Urinary bladder (tissue), 4 donors: ENCODE measurements around the gene DAPK2. TPM values are rescaled to one million over a fixed set of nuclear protein-coding genes. Genes with fewer than 3 reads are reported as not detected.

Experiments used
- DNase-seq: peaks from one replicate; pipeline ENCODE4 v3.0.0-alpha.2; 2015; ENCODE audit errors: extremely low spot score
- H3K27ac ChIP-seq: one replicate; pipeline ENCODE4 v1.5.1; 2013; ENCODE audit warnings: low read depth, mild to moderate bottlenecking, moderate library complexity
- H3K36me3 ChIP-seq: one replicate; pipeline ENCODE4 v1.6.1; 2013; ENCODE audit warnings: mild to moderate bottlenecking, moderate library complexity; ENCODE audit not compliant: insufficient read depth
- H3K4me1 ChIP-seq: one replicate; pipeline ENCODE4 v1.6.1; 2013; ENCODE audit warnings: mild to moderate bottlenecking, moderate library complexity; ENCODE audit not compliant: insufficient read depth
- H3K4me3 ChIP-seq: one replicate; pipeline ENCODE4 v1.5.1; 2013; ENCODE audit warnings: low read depth, low read length
- WGBS: extraction: QIAGEN DNeasy Blood & Tissue Kit; methylation state at CpG from one replicate; pipeline ENCODE4 v1.1.7; 2013; 5-methylcytosine and 5-hydroxymethylcytosine counted together
- polyA plus RNA-seq: library from polyadenylated mRNA; stranded (reverse); fragments of 200-250 nt; gene quantifications from one replicate; pipeline ENCODE4 v1.2.3, GENCODE V29; 2013
- total RNA-seq: library from RNA; depleted of rRNA; stranded (reverse); fragments of >200 nt; gene quantifications from one replicate; pipeline ENCODE4 v1.2.3, GENCODE V29; 2014
- donor health status: healthy with polysubstance abuse.
- donor health status: healthy.

The DAPK2 gene
- total and polyA plus RNA-seq, 2 donors = 1.3 to 6.0 TPM

- WGBS = 88% methylated on average over 4 of the region's 4 CpGs
- no peak for DNase-seq
- H3K36me3 ChIP-seq = no peaks in the 10 kb centered on the region
- no peaks in the 10 kb centered on the region for H3K4me1 ChIP-seq
- no peak overlapping the region for H3K4me3 ChIP-seq
- H3K27ac ChIP-seq = no peak overlapping the region
These were observed 19.7 kb downstream of the DAPK2 start for GRCh38 chr15:64026591-64026990.

DNA sequence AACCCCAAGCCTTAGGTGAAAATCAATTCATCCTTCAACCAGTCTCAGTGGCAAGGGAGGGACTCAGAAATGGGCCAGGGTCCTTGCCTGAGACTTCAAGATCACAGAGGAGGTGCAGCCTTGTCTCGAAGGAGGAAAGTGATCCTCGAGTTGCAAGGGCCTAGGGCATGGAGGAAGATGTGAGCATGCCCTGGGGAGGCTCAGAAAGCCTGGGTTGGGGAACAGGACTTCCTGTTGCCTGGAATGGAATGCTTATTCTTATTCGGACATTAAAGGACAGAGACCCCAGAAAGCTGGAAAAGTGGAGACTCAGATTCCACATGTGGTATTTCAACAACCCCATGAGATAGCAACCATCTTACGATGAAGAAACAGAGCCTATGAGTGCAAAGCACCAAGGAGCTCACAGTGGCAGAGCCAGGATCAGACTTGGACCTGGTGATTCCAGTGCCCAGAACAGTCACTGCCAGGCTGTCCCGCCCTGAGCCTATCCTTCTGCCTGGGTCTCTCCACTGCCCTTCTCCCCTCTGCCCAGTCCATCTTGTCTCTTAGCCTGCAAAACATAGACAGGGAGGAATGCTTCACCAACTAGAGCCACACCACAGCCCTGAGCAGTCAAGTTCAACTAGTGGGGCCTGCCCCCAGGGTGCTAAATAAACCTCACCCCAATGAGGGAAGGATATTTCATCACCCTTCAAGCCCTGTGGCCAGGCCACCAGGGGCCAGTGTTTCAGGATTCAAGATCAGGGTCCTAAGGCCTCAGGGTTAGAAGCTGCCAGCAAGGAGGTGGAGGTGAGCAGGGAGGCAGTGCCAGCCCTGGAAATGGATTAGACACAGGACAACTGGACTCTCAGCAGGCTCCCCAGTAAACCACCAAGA lies 21.9 kb downstream of the DAPK2 start:
- no peak overlapping the region for H3K4me3 ChIP-seq
- no peaks in the 10 kb centered on the region for H3K4me1 ChIP-seq
- no peak overlapping the region for H3K27ac ChIP-seq
- no peak for DNase-seq
- 78% methylated on average over 5 of the region's 5 CpGs for WGBS
- no peaks in the 10 kb centered on the region for H3K36me3 ChIP-seq

DNA sequence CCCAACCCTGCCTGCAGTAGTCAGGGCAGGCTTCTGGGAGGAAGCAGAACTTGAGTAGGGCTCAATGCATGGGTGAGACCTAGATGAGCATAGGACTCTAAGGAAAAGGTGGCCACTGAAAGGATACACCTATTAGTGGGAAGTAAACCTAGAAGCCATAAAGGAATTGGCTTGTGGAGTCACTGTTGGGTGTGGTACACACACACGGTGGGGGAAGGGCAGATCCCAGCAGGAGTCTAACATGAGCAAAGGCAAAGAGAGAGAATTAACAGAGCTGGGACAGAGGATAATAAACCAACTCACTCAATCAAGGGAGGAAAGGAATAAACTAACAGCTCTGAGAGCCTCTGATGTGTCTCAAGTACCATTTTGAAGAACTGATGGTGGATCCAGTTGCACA lies 23.1 kb downstream of the DAPK2 start:
- Histone ChIP-seq H3K4me3 (no peak overlapping the region), H3K27ac (no peak overlapping the region), H3K4me1 (no peaks in the 10 kb centered on the region), H3K36me3 (no peaks in the 10 kb centered on the region)
- DNase-seq = no peak
- WGBS = 38% methylated on average over 1 of the region's 1 CpG

DNA sequence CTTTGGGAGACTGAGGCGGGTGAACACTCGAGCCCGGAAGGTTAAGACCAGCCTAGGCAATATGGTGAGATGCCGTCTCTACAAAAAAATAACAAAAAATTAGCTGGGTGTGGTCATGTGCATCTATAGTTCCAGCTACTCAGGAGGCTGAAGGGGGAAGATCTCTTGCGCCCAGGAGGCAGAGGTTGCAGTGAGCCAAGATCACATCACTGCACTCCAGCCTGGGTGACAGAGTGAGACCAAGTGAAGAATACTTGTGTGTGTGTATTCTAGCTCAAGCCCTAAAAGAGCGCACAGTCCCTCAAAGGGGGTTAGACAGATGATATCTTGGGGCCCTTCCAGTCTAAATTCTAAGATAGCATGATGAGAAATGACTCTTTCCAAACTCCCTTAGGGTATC lies 23.7 kb downstream of the DAPK2 start:
- WGBS = 97% methylated on average over 6 of the region's 6 CpGs
- Histone ChIP-seq H3K27ac (no peak overlapping the region), H3K36me3 (no peaks in the 10 kb centered on the region), H3K4me3 (no peak overlapping the region), H3K4me1 (no peaks in the 10 kb centered on the region)
- DNase-seq = no peak

- DNase-seq = no peak
- no peaks in the 10 kb centered on the region for H3K36me3 ChIP-seq
- 70% methylated on average over 2 of the region's 2 CpGs for WGBS
- no peaks in the 10 kb centered on the region for H3K4me1 ChIP-seq
- H3K4me3 ChIP-seq = no peak overlapping the region
- no peak overlapping the region for H3K27ac ChIP-seq
These were observed 26.5 kb downstream of the DAPK2 start for GRCh38 chr15:64019764-64020163.

GRCh38 chr15:64017591-64018163 lies 28.6 kb downstream of the DAPK2 start:
- Histone ChIP-seq H3K4me1 (no peaks in the 10 kb centered on the region), H3K4me3 (no peak overlapping the region), H3K27ac (no peak overlapping the region), H3K36me3 (no peaks in the 10 kb centered on the region)
- WGBS = 78% methylated on average over 3 of the region's 3 CpGs
- no peak for DNase-seq

- 85% methylated on average over 5 of the region's 5 CpGs for WGBS
- Histone ChIP-seq H3K27ac (no peak overlapping the region), H3K4me1 (no peaks in the 10 kb centered on the region), H3K4me3 (no peak overlapping the region), H3K36me3 (no peaks in the 10 kb centered on the region)
- no peak for DNase-seq
These were observed 29.1 kb downstream of the DAPK2 start for GRCh38 chr15:64017082-64017588.

DNA sequence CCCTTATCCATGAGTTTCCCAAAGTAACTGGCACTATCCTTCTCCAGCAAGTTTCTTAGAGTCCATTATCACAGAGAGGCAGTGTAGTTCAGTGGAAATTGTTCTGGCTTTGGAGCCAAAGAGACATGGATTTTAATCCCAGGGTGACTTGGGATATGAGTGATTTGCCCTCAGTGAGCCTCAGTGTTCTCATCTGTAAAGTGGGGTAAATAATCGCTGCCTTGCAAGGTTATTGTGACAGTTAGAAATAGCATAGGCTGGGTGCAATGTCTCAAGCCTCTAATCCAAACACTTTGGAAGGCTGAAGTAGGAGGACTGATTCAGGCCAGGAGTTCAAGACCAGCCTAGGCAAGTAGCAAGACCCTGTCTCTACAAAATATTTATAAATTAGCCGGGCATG lies 30.0 kb downstream of the DAPK2 start:
- Histone ChIP-seq H3K27ac (no peak overlapping the region), H3K4me3 (no peak overlapping the region), H3K36me3 (no peaks in the 10 kb centered on the region), H3K4me1 (no peaks in the 10 kb centered on the region)
- 96% methylated on average over 2 of the region's 2 CpGs for WGBS
- no peak for DNase-seq

DNA sequence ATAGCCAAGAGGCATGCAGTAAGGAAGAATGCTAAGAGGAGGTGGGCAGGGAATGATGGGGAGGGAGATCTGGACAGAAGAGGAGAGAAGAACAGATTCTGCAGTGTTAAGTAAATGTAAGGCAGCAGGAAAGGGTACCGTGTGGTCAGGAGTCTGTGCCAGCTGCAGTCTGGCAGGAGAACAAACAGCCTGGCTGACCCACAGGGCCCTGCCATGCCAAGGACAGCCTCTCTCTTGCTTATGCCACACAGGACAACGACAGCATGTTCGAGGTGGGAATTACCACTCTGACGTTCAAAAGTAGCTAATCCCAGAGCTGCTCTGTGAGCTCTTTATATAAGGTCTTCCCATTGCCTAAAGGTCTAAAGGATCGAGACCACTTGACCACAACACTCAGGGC lies 31.3 kb downstream of the DAPK2 start:
- no peaks in the 10 kb centered on the region for H3K36me3 ChIP-seq
- no peaks in the 10 kb centered on the region for H3K4me1 ChIP-seq
- H3K27ac ChIP-seq = no peak overlapping the region
- H3K4me3 ChIP-seq = no peak overlapping the region
- DNase-seq = no peak
- WGBS = 82% methylated on average over 5 of the region's 5 CpGs

- Histone ChIP-seq H3K27ac (no peak overlapping the region), H3K36me3 (no peaks in the 10 kb centered on the region), H3K4me1 (no peaks in the 10 kb centered on the region), H3K4me3 (no peak overlapping the region)
- WGBS = 68% methylated on average over 3 of the region's 3 CpGs
- DNase-seq = no peak
These were observed 32.9 kb downstream of the DAPK2 start for GRCh38 chr15:64013179-64014062.

DNA sequence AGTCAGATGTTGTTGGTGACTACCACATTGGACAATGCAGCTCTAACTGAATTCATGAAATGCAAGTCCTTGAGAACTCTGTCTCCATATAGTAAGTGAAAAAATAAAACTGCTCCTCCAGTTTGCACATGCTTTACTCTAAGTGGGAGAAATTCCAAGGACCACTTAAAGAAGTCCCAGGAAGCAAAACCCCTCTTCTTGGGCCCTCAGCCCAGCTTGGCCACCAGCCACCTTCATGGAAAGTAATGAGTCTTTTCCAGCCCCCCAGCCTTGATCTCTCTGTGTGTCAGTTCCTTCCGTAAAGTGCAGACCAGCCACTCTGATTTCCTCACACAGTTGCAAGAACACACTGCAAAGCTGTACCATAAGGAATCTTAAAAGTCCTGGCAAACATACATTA lies 34.5 kb downstream of the DAPK2 start:
- H3K4me1 ChIP-seq = no peaks in the 10 kb centered on the region

DNA sequence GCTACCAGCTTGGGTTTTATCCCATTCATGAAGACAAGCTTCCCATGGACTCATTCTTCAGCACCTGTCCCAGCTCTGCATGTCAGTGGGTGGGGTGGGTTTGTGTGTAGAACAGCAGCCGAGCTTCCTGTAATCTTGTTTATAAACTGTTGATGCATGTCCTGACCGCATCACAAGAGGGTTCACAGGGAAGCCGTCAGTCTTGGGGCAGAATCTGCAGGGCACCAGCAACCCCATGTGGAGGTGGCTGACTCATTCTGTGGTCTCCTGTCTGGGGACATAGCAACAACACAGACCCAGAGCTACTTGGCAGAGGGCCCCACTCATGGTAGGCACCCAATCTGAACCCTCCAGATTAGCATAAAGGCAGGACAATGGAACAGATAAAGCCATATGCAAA lies 35.6 kb downstream of the DAPK2 start:
- H3K36me3 ChIP-seq = no peaks in the 10 kb centered on the region
- no peaks in the 10 kb centered on the region for H3K4me1 ChIP-seq
- WGBS = 53% methylated on average over 3 of the region's 3 CpGs
- no peak overlapping the region for H3K27ac ChIP-seq
- H3K4me3 ChIP-seq = no peak overlapping the region
- no peak for DNase-seq

More for the DNA sequence above, 34.5 kb downstream of the DAPK2 start:
- Histone ChIP-seq H3K27ac (no peak overlapping the region), H3K36me3 (no peaks in the 10 kb centered on the region), H3K4me3 (no peak overlapping the region)
- WGBS = 75% methylated on average over 1 of the region's 1 CpG
- no peak for DNase-seq

GRCh38 chr15:64009798-64010261 lies 36.5 kb downstream of the DAPK2 start:
- no peaks in the 10 kb centered on the region for H3K4me1 ChIP-seq
- DNase-seq = no peak
- no peaks in the 10 kb centered on the region for H3K36me3 ChIP-seq
- no peak overlapping the region for H3K4me3 ChIP-seq
- 74% methylated on average over 4 of the region's 4 CpGs for WGBS
- no peak overlapping the region for H3K27ac ChIP-seq
